Suprapubic skin (tissue), 4 donors: ENCODE results near the gene KCNJ18. TPM values are rescaled to one million over a fixed set of nuclear protein-coding genes. Genes with fewer than 3 reads are reported as not detected.
"Not testable (repeated sequence)": the region's sequence is repeated elsewhere in the genome, so short reads cannot be mapped to it uniquely, and the experiment has no call there.

ENCODE experiments used
- DNase-seq, 2 donors: peaks; one replicate each; pipeline ENCODE4 v3.0.0-alpha.2; 2019; ENCODE audit warnings: low spot score in 2 of 2
- H3K27ac ChIP-seq: fragments of 200-600 bp; sonication (generic); one replicate; pipeline ENCODE4 v1.5.1; 2019
- H3K27me3 ChIP-seq: fragments of 200-600 bp; sonication (generic); one replicate; pipeline ENCODE4 v1.5.1; 2019
- H3K36me3 ChIP-seq: fragments of 200-600 bp; sonication (generic); one replicate; pipeline ENCODE4 v1.5.1; 2019
- H3K4me1 ChIP-seq: fragments of 200-600 bp; sonication (generic); one replicate; pipeline ENCODE4 v1.5.1; 2019
- H3K4me3 ChIP-seq: fragments of 200-600 bp; sonication (generic); one replicate; pipeline ENCODE4 v1.5.1; 2019; ENCODE audit warnings: mild to moderate bottlenecking
- H3K9me3 ChIP-seq: fragments of 200-600 bp; sonication (generic); one replicate; pipeline ENCODE4 v1.5.1; 2019
- EP300 ChIP-seq: sonication (generic); formaldehyde crosslinking; IDR thresholded peaks from one replicate; pipeline ENCODE4 v1.6.1; 2017; ENCODE audit warnings: antibody characterized with exemption
- POLR2A ChIP-seq, 2 donors: fragments of 450-650 bp; IDR thresholded peaks; one replicate each; pipeline ENCODE4 v1.6.1; 2017; ENCODE audit warnings: antibody characterized with exemption in 2 of 2, mild to moderate bottlenecking in 2 of 2, moderate library complexity in 2 of 2
- POLR2AphosphoS5 ChIP-seq, 3 donors: sonication (generic); formaldehyde crosslinking; IDR thresholded peaks; one replicate each; pipeline ENCODE4 v1.6.1; 2017; ENCODE audit warnings: antibody characterized with exemption in 3 of 3
- WGBS: methylation state at CpG from one replicate; pipeline ENCODE4 v1.1.5; 2018; 5-methylcytosine and 5-hydroxymethylcytosine counted together
- total RNA-seq, 4 donors: library from RNA; depleted of rRNA; stranded (reverse); fragments of >200 nt; gene quantifications; one replicate each; pipeline ENCODE4 v1.1.0, GENCODE V29; 2016
- TF ChIP-seq, protein P1 (sequence below), 2 donors: fragments of 200-600 bp in 1 of 2; fragments of 450-650 bp in 1 of 2; sonication (generic) in 1 of 2; IDR thresholded peaks; one replicate each; pipeline ENCODE4 v1.5.1; 2016 to 2019; ENCODE audit warnings: antibody characterized with exemption in 2 of 2, mild to moderate bottlenecking in 1 of 2, moderate library complexity in 1 of 2

The KCNJ18 gene
- total RNA-seq, 4 donors from 2014 or later = 2.3 to 32.9 (median 19.3) TPM

DNA sequence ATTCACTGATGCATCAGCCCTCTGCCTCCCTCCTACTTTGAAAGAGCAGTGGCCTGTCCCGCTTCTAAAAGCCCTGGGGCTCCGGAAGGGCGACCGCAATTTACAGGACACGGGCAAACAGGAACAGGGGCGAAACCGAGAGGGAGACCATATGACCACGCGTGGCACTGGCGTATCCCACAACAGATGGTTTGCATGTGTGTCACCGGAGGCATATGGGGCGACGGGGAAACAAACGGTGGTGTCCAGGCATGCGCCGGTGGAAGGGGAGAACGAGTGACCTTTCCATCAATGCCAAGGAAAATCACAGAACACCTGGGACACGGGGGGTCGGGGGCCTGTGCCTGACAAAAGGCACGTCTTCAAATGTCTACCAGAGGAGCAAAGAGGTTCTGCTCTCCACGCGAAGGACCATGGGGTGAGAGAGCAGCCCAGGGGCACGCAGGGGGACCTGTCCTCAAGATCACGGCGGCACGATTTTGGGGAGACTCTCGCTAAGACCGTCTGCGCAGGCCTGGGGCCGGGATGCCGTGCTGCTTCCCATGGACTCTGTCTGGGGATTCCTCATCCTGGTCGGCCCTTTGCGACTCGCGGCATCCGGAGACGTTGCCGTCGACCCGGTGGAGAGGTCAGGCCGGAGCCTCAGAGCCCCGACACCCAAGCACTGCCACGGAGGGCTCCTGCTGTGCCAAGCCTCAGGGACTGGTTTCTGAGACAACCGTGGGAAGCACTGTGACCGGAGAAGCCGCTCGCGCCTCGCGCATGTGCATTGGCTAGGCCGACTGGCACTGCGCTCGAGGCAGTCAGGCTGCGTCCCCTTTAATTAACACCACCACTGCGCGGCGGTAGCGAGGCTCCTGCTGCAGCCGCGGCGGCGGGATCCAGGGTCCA, 12.8 kb upstream of the KCNJ18 start:
- Histone ChIP-seq H3K27me3 (peaks cover 2% of the 10 kb centered on the region), H3K4me1 (no peaks in the 10 kb centered on the region), H3K36me3 (no peaks in the 10 kb centered on the region), H3K4me3 (no peak overlapping the region), H3K9me3 (no peaks in the 10 kb centered on the region), H3K27ac (no peak overlapping the region)
- DNase-seq = peak; percentile 64 to 78
- no peak for TF ChIP-seq EP300
- 88% methylated on average over 34 of the region's 62 CpGs for WGBS

DNA sequence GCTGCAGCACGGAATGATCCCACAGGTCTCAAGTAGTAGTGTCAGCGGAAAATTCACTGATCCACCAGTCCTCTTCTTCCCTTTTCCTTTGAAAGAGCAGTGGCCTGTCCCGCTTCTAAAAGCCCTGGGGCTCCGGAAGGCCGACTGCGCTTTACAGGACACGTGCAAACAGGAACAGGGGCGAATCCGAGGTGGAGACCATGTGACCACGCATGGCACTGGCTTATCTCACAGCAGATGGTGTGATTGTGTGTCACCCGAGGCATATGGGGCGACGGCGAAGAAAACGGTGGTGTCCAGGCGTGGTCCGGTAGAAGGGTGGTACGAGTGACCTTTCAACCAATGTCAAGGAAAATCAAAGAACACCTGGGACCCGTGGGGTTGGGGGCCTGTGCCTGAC, 12.0 kb upstream of the KCNJ18 start:
- Histone ChIP-seq H3K4me3 (no peak overlapping the region), H3K27ac (no peak overlapping the region), H3K4me1 (no peaks in the 10 kb centered on the region), H3K9me3 (no peaks in the 10 kb centered on the region), H3K27me3 (peaks cover 2% of the 10 kb centered on the region), H3K36me3 (no peaks in the 10 kb centered on the region)
- 89% methylated on average over 19 of the region's 19 CpGs for WGBS
- TF ChIP-seq EP300 = no peak
- TF ChIP-seq POLR2A (IDR thresholded peaks at IDR 0.05) = no peak
- TF ChIP-seq, protein P1, sequence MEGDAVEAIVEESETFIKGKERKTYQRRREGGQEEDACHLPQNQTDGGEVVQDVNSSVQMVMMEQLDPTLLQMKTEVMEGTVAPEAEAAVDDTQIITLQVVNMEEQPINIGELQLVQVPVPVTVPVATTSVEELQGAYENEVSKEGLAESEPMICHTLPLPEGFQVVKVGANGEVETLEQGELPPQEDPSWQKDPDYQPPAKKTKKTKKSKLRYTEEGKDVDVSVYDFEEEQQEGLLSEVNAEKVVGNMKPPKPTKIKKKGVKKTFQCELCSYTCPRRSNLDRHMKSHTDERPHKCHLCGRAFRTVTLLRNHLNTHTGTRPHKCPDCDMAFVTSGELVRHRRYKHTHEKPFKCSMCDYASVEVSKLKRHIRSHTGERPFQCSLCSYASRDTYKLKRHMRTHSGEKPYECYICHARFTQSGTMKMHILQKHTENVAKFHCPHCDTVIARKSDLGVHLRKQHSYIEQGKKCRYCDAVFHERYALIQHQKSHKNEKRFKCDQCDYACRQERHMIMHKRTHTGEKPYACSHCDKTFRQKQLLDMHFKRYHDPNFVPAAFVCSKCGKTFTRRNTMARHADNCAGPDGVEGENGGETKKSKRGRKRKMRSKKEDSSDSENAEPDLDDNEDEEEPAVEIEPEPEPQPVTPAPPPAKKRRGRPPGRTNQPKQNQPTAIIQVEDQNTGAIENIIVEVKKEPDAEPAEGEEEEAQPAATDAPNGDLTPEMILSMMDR (IDR thresholded peaks at IDR 0.05) = no peak
- TF ChIP-seq POLR2AphosphoS5 (IDR thresholded peaks at IDR 0.05) = no peak
- peak; percentile 62 to 82 for DNase-seq

DNA sequence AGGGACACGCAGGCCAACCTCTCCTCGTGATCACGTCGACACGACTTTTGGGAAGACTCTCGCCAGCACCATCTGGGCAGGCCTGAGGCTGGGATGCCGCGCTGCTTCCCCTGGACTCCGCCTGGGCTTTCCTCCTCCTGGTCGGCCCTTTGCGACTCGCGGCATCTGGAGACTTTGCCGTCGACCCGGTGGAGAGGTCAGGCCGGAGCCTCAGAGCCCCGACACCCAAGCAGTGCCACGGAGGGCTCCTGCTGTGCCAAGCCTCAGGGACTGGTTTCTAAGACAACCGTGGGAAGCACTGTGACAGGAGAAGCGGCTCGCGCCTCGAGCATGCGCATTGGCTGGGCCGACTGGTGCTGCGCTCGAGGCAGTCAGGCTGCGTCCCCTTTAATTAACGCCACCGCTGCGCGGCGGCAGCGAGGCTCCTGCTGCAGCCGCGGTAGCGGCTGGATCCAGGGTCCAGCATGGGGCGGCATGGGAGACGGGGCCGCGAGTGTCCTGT, 11.4 kb upstream of the KCNJ18 start:
- WGBS = 76% methylated on average over 27 of the region's 42 CpGs
- H3K27me3 ChIP-seq, H3K4me3 ChIP-seq, H3K27ac ChIP-seq, H3K9me3 ChIP-seq, H3K36me3 ChIP-seq, H3K4me1 ChIP-seq: not testable (repeated sequence)
- DNase-seq = peak; percentile 39 to 68

DNA sequence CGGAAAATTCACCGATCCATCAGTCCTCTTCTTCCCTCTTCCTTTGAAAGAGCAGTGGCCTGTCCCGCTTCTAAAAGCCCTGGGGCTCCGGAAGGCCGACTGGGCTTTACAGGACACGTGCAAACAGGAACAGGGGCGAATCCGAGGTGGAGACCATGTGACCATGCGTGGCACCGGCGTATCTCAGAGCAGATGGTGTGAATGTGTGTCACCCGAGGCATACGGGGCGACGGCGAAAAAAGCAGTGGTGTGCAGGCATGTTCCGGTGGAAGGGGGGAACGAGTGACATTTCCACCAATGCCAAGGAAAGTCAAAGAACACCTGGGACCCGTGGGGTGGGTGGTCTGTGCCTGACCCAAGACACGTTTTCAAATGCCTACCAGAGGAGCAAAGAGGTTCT, 10.7 kb upstream of the KCNJ18 start:
- peak; percentile 51 to 75 for DNase-seq
- not testable (repeated sequence) for H3K27me3 ChIP-seq, H3K27ac ChIP-seq, H3K4me3 ChIP-seq, H3K9me3 ChIP-seq, H3K4me1 ChIP-seq, H3K36me3 ChIP-seq
- WGBS = 92% methylated on average over 15 of the region's 20 CpGs

DNA sequence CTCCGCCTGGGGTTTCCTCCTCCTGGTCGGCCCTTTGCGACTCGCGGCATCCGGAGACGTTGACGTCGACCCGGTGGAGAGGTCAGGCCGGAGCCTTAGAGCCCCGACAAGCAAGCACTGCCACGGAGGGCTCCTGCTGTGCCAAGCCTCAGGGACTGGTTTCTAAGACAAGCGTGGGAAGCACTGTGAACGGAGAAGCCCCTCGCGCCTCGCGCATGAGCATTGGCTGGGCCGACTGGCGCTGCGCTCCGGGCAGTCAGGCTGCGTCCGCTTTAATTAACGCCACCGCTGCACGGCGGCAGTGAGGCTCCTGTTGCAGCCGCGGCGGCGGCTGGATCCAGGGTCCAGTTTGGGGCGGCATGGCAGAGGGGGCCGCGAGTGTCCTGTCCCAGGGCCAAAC, 10.2 kb upstream of the KCNJ18 start:
- not testable (repeated sequence) for H3K27ac ChIP-seq, H3K27me3 ChIP-seq, H3K4me1 ChIP-seq, H3K4me3 ChIP-seq, H3K9me3 ChIP-seq, H3K36me3 ChIP-seq
- peak; percentile 37 to 58 for DNase-seq
- 92% methylated on average over 16 of the region's 36 CpGs for WGBS

DNA sequence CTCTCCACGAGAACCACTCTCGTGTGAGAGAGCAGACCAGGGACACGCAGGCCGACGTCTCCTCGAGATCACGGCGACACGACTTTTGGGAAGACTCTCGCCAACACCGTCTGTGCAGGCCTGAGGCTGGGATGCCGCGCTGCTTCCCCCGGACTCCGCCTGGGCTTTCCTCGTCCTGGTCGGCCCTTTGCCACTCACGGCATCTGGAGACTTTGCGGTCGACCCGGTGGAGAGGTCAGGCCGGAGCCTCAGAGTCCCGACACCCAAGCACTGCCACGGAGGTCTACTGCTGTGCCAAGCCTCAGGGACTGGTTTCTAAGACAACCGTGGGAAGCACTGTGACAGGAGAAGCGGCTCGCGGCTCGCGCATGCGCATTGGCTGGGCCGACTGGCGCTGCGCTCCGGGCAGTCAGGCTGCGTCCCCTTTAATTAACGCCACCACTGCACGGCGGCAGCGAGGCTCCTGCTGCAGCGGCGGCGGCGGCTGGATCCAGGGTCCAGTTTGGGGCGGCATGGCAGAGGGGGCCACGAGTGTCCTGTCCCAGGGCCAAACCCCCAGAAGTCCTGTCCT, 9.1 kb upstream of the KCNJ18 start:
- H3K9me3 ChIP-seq, H3K36me3 ChIP-seq, H3K4me1 ChIP-seq, H3K27me3 ChIP-seq, H3K27ac ChIP-seq, H3K4me3 ChIP-seq: not testable (repeated sequence)
- DNase-seq = peak; percentile 18 to 40
- no CpG with 5 or more reads among the region's 46 CpGs for WGBS

DNA sequence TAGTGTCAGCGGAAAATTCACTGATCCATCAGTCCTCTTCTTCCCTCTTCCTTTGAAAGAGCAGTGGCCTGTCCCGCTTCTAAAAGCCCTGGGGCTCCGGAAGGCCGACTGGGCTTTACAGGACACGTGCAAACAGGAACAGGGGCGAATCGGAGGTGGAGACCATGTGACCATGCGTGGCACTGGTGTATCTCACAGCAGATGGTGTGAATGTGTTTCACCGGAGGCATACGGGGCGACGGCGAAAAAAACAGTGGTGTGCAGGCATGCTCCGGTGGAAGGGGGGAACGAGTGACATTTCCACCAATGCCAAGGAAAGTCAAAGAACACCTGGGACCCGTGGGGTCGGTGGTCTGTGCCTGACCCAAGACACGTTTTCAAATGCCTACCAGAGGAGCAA, 8.4 kb upstream of the KCNJ18 start:
- 91% methylated on average over 14 of the region's 18 CpGs for WGBS
- H3K4me3 ChIP-seq, H3K9me3 ChIP-seq, H3K27ac ChIP-seq, H3K4me1 ChIP-seq, H3K36me3 ChIP-seq, H3K27me3 ChIP-seq: not testable (repeated sequence)
- peak in 1 of 2 donors; percentile 8 for DNase-seq

DNA sequence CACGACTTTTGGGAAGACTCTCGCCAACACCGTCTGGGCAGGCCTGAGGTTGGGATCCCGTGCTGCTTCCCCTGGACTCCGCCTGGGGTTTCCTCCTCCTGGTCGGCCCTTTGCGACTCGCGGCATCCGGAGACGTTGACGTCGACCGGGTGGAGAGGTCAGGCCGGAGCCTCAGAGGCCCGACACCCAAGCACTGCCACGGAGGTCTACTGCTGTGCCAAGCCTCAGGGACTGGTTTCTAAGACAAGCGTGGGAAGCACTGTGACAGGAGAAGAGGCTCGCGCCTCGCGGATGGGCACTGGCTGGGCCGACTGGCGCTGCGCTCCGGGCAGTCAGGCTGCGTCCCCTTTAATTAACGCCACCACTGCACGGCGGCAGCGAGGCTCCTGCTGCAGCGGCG, 7.9 kb upstream of the KCNJ18 start:
- not testable (repeated sequence) for H3K4me1 ChIP-seq, DNase-seq, H3K27me3 ChIP-seq, H3K36me3 ChIP-seq, H3K9me3 ChIP-seq, H3K27ac ChIP-seq, H3K4me3 ChIP-seq
- WGBS = 96% methylated on average over 5 of the region's 33 CpGs

DNA sequence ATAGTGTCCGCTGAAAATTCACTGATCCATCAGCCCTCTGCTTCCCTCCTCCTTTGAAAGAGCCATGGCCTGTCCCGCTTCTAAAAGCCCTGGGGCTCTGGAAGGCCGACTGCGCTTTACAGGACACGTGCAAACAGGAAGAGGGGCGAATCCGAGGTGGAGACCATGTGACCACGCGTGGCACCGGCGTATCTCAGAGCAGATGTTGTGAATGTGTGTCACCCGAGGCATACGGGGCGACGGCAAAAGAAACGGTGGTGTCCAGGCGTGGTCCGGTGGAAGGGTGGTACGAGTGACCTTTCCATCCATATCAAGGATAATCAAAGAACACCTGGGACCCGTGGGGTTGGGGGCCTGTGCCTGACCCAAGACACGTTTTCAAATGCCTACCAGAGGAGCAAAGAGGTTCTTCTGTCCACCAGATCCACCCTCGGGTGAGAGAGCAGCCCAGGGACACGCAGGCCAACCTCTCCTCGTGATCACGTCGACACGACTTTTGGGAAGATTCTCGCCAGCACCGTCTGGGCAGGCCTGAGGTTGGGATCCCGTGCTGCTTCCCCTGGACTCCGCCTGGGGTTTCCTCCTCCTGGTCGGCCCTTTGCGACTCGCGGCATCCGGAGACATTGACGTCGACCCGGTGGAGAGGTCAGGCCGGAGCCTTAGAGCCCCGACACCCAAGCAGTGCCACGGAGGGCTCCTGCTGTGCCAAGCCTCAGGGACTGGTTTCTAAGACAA, 7.1 kb upstream of the KCNJ18 start:
- H3K4me1 ChIP-seq, H3K27ac ChIP-seq, H3K27me3 ChIP-seq, H3K9me3 ChIP-seq, H3K4me3 ChIP-seq, H3K36me3 ChIP-seq: not testable (repeated sequence)
- 84% methylated on average over 26 of the region's 42 CpGs for WGBS
- DNase-seq = peak in 1 of 2 donors; percentile 50
